CD4-positive, alpha-beta memory T cell (primary cell): ENCODE data around the gene TLR10. TPM values are rescaled to one million over a fixed set of nuclear protein-coding genes. Genes with fewer than 3 reads are reported as not detected.

Source experiments
- CTCF ChIA-PET: fragments of 350-600 bp; sonication (Branson Sonifier 250); formaldehyde crosslinking; loops from one replicate; lab custom pipeline; 2021; ENCODE audit warnings: inconsistent platforms; ENCODE audit not compliant: partially characterized antibody; lab: Charles Lee
- POLR2A ChIA-PET: fragments of 350-600 bp; sonication (Branson Sonifier 250); formaldehyde crosslinking; loops from one replicate; lab custom pipeline; 2021; ENCODE audit not compliant: partially characterized antibody; lab: Charles Lee
- DNase-seq, 5 donors: peaks; one replicate each; pipeline versions ENCODE4 v3.0.0 to v3.0.0-alpha.2; 2020 to 2022; ENCODE audit warnings: mixed read lengths in 1 of 5
- H3K27ac ChIP-seq: one replicate; pipeline ENCODE4 v1.7.0; 2013; ENCODE audit warnings: low read depth, low read length
- H3K27me3 ChIP-seq: 2 replicates; pipeline ENCODE4 v1.7.0; 2013; ENCODE audit warnings: mild to moderate bottlenecking, low read length, moderate library complexity; ENCODE audit not compliant: insufficient read depth
- H3K36me3 ChIP-seq: 2 replicates; pipeline ENCODE4 v1.7.0; 2013; ENCODE audit warnings: mild to moderate bottlenecking, low read length, moderate library complexity; ENCODE audit not compliant: insufficient read depth
- H3K4me1 ChIP-seq: 2 replicates; pipeline ENCODE4 v1.7.0; 2013; ENCODE audit warnings: mild to moderate bottlenecking, low read length, moderate library complexity; ENCODE audit not compliant: insufficient read depth
- H3K4me3 ChIP-seq, 2 donors: one replicate each; pipeline ENCODE4 v1.7.0; 2013; ENCODE audit warnings: low read length in 2 of 2, mild to moderate bottlenecking in 1 of 2
- H3K9me3 ChIP-seq, 2 donors: one replicate each; pipeline ENCODE4 v1.7.0; 2013; ENCODE audit warnings: low read length in 2 of 2, control low read depth in 1 of 2; ENCODE audit not compliant: control insufficient read depth in 1 of 2
- H3K27ac Mint-ChIP-seq, 7 donors: one replicate each; pipeline ENCODE4 v1.8.0; 2020 to 2021; ENCODE audit warnings: mixed read lengths in 7 of 7, mild to moderate bottlenecking in 6 of 7, inconsistent platforms in 3 of 7, moderate library complexity in 3 of 7
- H3K27me3 Mint-ChIP-seq, 2 donors: one replicate each; pipeline ENCODE4 v1.8.0; 2020 to 2021; ENCODE audit warnings: mixed read lengths in 2 of 2
- H3K36me3 Mint-ChIP-seq, 2 donors: one replicate each; pipeline ENCODE4 v1.8.0; 2020 to 2021; ENCODE audit warnings: mixed read lengths in 2 of 2, inconsistent platforms in 1 of 2, mild to moderate bottlenecking in 1 of 2
- H3K4me1 Mint-ChIP-seq, 4 donors: one replicate each; pipeline ENCODE4 v1.8.0; 2020 to 2021; ENCODE audit warnings: mixed read lengths in 4 of 4, mild to moderate bottlenecking in 1 of 4
- H3K4me3 Mint-ChIP-seq, 8 donors: one replicate each; pipeline ENCODE4 v1.8.0; 2020 to 2021; ENCODE audit warnings: mixed read lengths in 8 of 8, mild to moderate bottlenecking in 7 of 8, moderate library complexity in 6 of 8, inconsistent platforms in 3 of 8
- H3K9me3 Mint-ChIP-seq, 8 donors: one replicate each; pipeline ENCODE4 v1.8.0; 2020 to 2021; ENCODE audit warnings: mixed read lengths in 8 of 8, mild to moderate bottlenecking in 5 of 8, inconsistent platforms in 3 of 8, moderate library complexity in 1 of 8
- intact Hi-C: fragments of 100-400 bp; cut with micrococcal nuclease; formaldehyde crosslinking; loops from one replicate; pipeline ENCODE4 v1.15.1; 2023
- polyA plus RNA-seq, 2 donors: library from polyadenylated mRNA; unstranded; fragments of 300-500 nt; fragmentation: Illumina TruSeq; gene quantifications; one replicate each; pipeline ENCODE4 v1.2.3, GENCODE V29; 2021
- total RNA-seq, 2 experiments: library from RNA; stranded (reverse); gene quantifications; one replicate each; pipeline ENCODE4 v1.2.3, GENCODE V29; 2021

TLR10 gene
- total and polyA plus RNA-seq, 4 experiments from 2014 or later = 0.20 to 1.1 (median 0.28) TPM; not detected in 1

GRCh38 chr4:38759790-38760122 is 23.0 kb downstream of the TLR10 start:
- peaks cover 5% of the 10 kb centered on the region for H3K4me1 ChIP-seq
- no peak overlapping the region for H3K4me3 Mint-ChIP-seq
- DNase-seq = no peak
- H3K27ac ChIP-seq = no peak overlapping the region
- ChIA-PET POLR2A (interaction anchor here (0.7 to 2.1 kb wide), 8 partner anchors 23 to 103 kb away, joined by 3 to 13 read pairs (median 6); partner anchors contain the start of genes TLR1, TLR10 and TLR6), CTCF (interaction anchor here (0.9 to 11.2 kb wide), 39 partner anchors 11 to 1219 kb away, joined by 3 to 230 read pairs (median 5); partner anchors contain the start of genes TLR1, TLR10 and TLR6)
- no peaks in the 10 kb centered on the region for H3K27me3 Mint-ChIP-seq
- no peak overlapping the region for H3K4me3 ChIP-seq
- no peaks in the 10 kb centered on the region for H3K36me3 Mint-ChIP-seq
- no peaks in the 10 kb centered on the region for H3K36me3 ChIP-seq
- intact Hi-C loops = loop anchor here (1.0 kb wide), 5 partner anchors 24 to 376 kb away; partner anchors contain the start of genes TLR1 and TLR6
- no peaks in the 10 kb centered on the region for H3K9me3 Mint-ChIP-seq
- H3K27ac Mint-ChIP-seq = no peak overlapping the region
- no peaks in the 10 kb centered on the region for H3K9me3 ChIP-seq
- no peaks in the 10 kb centered on the region for H3K27me3 ChIP-seq
- H3K4me1 Mint-ChIP-seq = peaks cover 5 to 10% (median 6%) of the 10 kb centered on the region in 4 donors

- no peaks in the 10 kb centered on the region for H3K36me3 ChIP-seq
- H3K27ac ChIP-seq = no peak overlapping the region
- intact Hi-C loops = loop anchor here (1.0 kb wide), 5 partner anchors 24 to 376 kb away; partner anchors contain the start of genes TLR1 and TLR6
- H3K9me3 ChIP-seq = no peaks in the 10 kb centered on the region
- POLR2A ChIA-PET = interaction anchor here (0.7 to 2.1 kb wide), 8 partner anchors 23 to 103 kb away, joined by 3 to 13 read pairs (median 6); partner anchors contain the start of genes TLR1, TLR10 and TLR6
- H3K4me3 ChIP-seq = no peak overlapping the region
- peaks cover 5% of the 10 kb centered on the region for H3K4me1 ChIP-seq
- no peaks in the 10 kb centered on the region for H3K36me3 Mint-ChIP-seq
- H3K4me3 Mint-ChIP-seq = peak overlapping the region in 1 of 8 donors; percentile 39
- CTCF ChIA-PET = interaction anchor here (0.5 to 11.2 kb wide), 42 partner anchors 10 to 1219 kb away, joined by 3 to 230 read pairs (median 5); partner anchors contain the start of genes TLR1, TLR10 and TLR6
- H3K4me1 Mint-ChIP-seq = peaks cover 5 to 10% (median 6%) of the 10 kb centered on the region in 4 donors
- H3K27ac Mint-ChIP-seq = peak overlapping the region in 1 of 7 donors; percentile 56
- H3K27me3 Mint-ChIP-seq = no peaks in the 10 kb centered on the region
- H3K9me3 Mint-ChIP-seq = no peaks in the 10 kb centered on the region
- DNase-seq = peak; percentile 44 to 63 (median 55)
- H3K27me3 ChIP-seq = no peaks in the 10 kb centered on the region
Measured at GRCh38 chr4:38759113-38759789, 23.5 kb downstream of the TLR10 start.

DNA sequence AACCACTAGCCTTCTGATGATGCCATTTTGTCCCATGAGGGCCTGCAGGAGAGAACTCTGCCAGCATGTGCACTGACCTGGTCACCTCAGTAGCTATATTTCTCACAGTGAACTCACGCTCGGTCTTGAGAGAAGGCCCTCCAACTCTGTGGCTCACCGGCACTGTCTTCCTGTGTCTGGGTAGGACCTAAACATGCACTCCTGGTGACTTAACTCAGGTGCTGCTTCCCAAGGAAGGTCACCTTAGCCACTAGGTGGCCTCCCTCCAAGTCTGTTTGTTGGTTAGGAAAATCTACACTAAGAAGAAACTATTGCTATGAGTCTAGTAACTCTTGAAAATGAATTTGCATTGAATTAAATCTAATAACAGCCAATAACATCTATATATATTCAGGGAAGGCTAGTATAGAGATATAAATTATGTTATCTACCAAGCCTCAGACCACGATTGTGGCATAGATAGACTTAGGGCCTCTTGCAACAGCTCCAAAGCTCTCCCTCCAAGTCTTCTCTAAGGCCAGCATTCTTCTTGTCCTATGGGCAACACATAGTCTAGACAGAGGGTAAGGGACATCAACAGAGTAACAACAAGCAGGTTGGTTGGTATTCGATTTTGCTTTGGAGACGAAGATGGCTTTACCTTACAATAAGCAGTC is 24.7 kb downstream of the TLR10 start:
- Histone ChIP-seq H3K4me3 (no peak overlapping the region), H3K27ac (no peak overlapping the region), H3K4me1 (peaks cover 5% of the 10 kb centered on the region), H3K9me3 (no peaks in the 10 kb centered on the region), H3K27me3 (no peaks in the 10 kb centered on the region), H3K36me3 (no peaks in the 10 kb centered on the region)
- DNase-seq = no peak
- ChIA-PET POLR2A (no interaction called here), CTCF (interaction anchor here (0.5 to 11.2 kb wide), 21 partner anchors 12 to 726 kb away, joined by 3 to 230 read pairs (median 7); partner anchors contain the start of genes TLR1, TLR10 and TLR6)
- intact Hi-C loops = no loop called here
- Mint-ChIP-seq H3K27ac (no peak overlapping the region), H3K9me3 (no peaks in the 10 kb centered on the region), H3K4me3 (no peak overlapping the region), H3K27me3 (no peaks in the 10 kb centered on the region), H3K36me3 (no peaks in the 10 kb centered on the region), H3K4me1 (peaks cover 5 to 10% (median 6%) of the 10 kb centered on the region in 4 donors)

DNA sequence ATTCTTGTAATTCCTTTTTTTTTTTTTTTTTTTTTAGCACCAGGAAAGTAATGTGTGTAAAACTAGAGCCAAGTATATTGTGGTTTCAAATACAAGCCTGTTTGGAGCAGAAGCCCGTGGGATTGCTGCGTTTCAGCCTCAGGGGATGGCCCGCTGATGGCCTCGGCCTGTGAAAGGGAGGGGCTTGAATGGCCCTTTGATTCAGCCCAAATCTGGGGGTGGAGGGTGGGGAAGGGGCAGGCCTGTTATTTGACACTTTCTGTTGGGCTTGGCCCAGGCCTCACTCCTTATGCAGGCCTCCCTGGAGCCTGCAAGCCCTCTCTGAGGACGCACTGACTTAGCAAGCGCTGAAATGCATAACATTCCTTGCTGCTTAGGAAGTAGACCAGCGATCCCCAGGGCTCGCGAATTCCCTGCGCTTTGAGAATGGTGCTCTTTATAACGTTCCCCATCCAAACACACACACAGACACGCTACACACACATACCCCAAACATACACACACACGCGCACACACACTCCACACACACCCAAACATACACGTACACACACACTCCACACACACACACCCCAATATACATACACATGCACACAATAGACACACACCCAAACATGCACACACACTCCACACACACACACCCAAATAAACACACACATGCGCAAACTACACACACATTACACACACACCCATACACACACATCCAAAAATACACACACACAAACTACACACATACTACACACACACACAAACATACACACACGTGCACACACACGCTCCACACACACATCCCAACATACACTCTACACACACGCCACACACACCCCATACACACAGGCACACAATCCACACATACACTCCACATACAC is 29.6 kb downstream of the TLR10 start:
- Mint-ChIP-seq H3K36me3 (peaks cover 3 to 4% of the 10 kb centered on the region in 2 donors), H3K4me3 (no peak overlapping the region), H3K27me3 (no peaks in the 10 kb centered on the region), H3K27ac (no peak overlapping the region), H3K9me3 (peaks cover 0 to 11% (median 6%) of the 10 kb centered on the region in 8 donors), H3K4me1 (peaks cover 0 to 7% (median 6%) of the 10 kb centered on the region in 4 donors)
- no peak for DNase-seq
- H3K27me3 ChIP-seq = no peaks in the 10 kb centered on the region
- H3K9me3 ChIP-seq = no peaks in the 10 kb centered on the region
- no peak overlapping the region for H3K4me3 ChIP-seq
- H3K36me3 ChIP-seq = no peaks in the 10 kb centered on the region
- CTCF ChIA-PET = no interaction called here
- H3K4me1 ChIP-seq = no peaks in the 10 kb centered on the region
- POLR2A ChIA-PET = no interaction called here
- intact Hi-C loops = no loop called here
- H3K27ac ChIP-seq = no peak overlapping the region

DNA sequence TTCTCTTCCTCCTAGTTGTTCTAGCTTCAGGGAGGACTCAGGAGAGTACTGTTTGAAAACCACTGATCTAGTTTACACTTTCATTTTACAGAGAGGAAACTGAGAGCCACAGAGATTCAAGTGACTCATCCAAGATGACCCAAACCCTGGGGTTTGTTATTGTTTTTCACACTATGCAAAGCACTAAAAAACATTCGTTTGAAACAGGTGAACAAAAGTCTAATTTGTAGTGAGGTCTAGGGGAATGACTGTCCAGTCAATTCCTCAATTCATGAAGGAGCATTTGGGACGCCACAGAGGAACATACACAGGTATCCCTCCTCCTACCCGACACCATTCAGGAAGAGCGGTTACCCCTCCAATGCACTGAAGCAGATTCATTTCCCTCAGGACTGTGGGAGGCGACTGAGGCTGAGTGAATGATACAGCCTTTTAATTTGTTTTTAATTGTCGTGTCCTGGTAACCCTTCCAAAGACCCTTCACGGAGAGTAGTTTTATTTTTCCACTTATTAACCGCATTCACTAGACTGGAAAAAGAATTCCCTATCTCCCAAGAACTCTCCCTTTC is 30.3 kb downstream of the TLR10 start:
- CTCF ChIA-PET = no interaction called here
- intact Hi-C loops = no loop called here
- Histone ChIP-seq H3K36me3 (no peaks in the 10 kb centered on the region), H3K4me3 (no peak overlapping the region), H3K4me1 (no peaks in the 10 kb centered on the region), H3K9me3 (peaks cover 0 to 2% of the 10 kb centered on the region in 2 donors), H3K27ac (no peak overlapping the region), H3K27me3 (no peaks in the 10 kb centered on the region)
- H3K9me3 Mint-ChIP-seq = peaks cover 0 to 13% (median 9%) of the 10 kb centered on the region in 8 donors
- H3K36me3 Mint-ChIP-seq = peaks cover 3 to 4% of the 10 kb centered on the region in 2 donors
- H3K27me3 Mint-ChIP-seq = no peaks in the 10 kb centered on the region
- H3K4me3 Mint-ChIP-seq = peak overlapping the region in 3 of 8 donors; percentile 5 to 31 (median 17)
- POLR2A ChIA-PET = no interaction called here
- H3K4me1 Mint-ChIP-seq = peaks cover 0 to 7% (median 6%) of the 10 kb centered on the region in 4 donors
- no peak for DNase-seq
- peak overlapping the region in 2 of 7 donors; percentile 36 to 43 for H3K27ac Mint-ChIP-seq

DNA sequence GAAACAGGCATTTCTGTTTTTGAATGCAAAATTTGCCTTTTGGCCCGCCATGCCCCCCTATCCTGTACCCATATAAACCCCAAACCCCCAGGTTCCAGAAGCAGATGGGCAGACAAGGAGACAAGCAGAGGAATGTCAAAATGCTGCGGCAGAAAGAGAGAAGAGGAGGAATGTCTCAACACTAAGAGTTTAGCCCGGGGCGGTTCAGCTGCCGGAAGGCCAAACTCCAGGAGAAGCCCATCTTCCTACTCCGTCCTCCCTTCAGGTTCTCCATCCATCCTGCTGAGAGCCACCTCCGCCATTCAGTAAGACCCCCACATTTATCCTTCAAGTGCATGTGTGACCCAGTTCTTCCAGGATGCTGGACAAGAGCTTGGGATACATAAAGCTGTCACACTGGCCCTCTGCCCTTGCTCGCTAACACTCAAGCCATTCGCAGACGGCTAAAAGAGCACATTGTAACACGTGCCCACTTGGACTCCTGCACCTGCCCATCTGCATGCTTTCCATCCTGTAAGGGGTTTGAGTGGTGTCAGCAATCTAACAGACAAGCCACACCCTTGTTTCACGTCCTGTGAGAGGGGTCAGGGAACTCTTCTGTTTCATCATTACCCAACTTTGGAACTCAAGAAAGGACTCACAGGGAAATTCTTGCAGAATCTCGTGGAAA is 31.3 kb downstream of the TLR10 start:
- ChIA-PET CTCF (no interaction called here), POLR2A (no interaction called here)
- Histone ChIP-seq H3K4me3 (no peak overlapping the region), H3K36me3 (no peaks in the 10 kb centered on the region), H3K4me1 (no peaks in the 10 kb centered on the region), H3K9me3 (peaks cover 0 to 6% of the 10 kb centered on the region in 2 donors), H3K27me3 (no peaks in the 10 kb centered on the region), H3K27ac (no peak overlapping the region)
- peak overlapping the region in 1 of 7 donors; percentile 32 for H3K27ac Mint-ChIP-seq
- intact Hi-C loops = no loop called here
- peaks cover 0 to 7% (median 6%) of the 10 kb centered on the region in 4 donors for H3K4me1 Mint-ChIP-seq
- H3K9me3 Mint-ChIP-seq = peaks cover 2 to 23% (median 17%) of the 10 kb centered on the region in 8 donors
- no peak for DNase-seq
- H3K36me3 Mint-ChIP-seq = peaks cover 3 to 10% of the 10 kb centered on the region in 2 donors
- no peaks in the 10 kb centered on the region for H3K27me3 Mint-ChIP-seq
- H3K4me3 Mint-ChIP-seq = no peak overlapping the region
